GM18498 (cell line): ENCODE data around the gene TCF12.
A peak's percentile ranks its signal among the peaks of the same experiment; 100 is the strongest.
"Not testable (repeated sequence)": the region's sequence is repeated elsewhere in the genome, so short reads cannot be mapped to it uniquely, and the experiment has no call there.

Experiments used
- ATAC-seq: cut with Tn5 transposase; IDR thresholded peaks from one replicate; pipeline ENCODE4 v1.9.1; 2021; ENCODE audit warnings: mild to moderate bottlenecking, moderate library complexity; ENCODE audit not compliant: unreplicated experiment

TCF12 gene

GRCh38 chr15:56943403-56943802 lies 25.0 kb downstream of the TCF12 start:
- no peak for ATAC-seq

GRCh38 chr15:56944485-56944884 lies 26.0 kb downstream of the TCF12 start:
- no peak for ATAC-seq

GRCh38 chr15:56946150-56946549 lies 27.7 kb downstream of the TCF12 start:
- no peak for ATAC-seq

GRCh38 chr15:56948000-56948763 lies 29.7 kb downstream of the TCF12 start:
- ATAC-seq = no peak

GRCh38 chr15:56948764-56949101 lies 30.3 kb downstream of the TCF12 start:
- ATAC-seq = no peak

- ATAC-seq = peak; percentile 96
These were observed 32.5 kb downstream of the TCF12 start for GRCh38 chr15:56950979-56951378.

GRCh38 chr15:56953790-56954189 lies 35.3 kb downstream of the TCF12 start:
- ATAC-seq = no peak

GRCh38 chr15:56955011-56955410 lies 36.6 kb downstream of the TCF12 start:
- ATAC-seq = not testable (repeated sequence)

GRCh38 chr15:56956538-56956937 lies 38.1 kb downstream of the TCF12 start:
- no peak for ATAC-seq

- no peak for ATAC-seq
These were observed 39.5 kb downstream of the TCF12 start for GRCh38 chr15:56957812-56958406.

- ATAC-seq = no peak
These were observed 40.8 kb downstream of the TCF12 start for GRCh38 chr15:56959318-56959648.

- ATAC-seq = no peak
These were observed 41.7 kb downstream of the TCF12 start for GRCh38 chr15:56960116-56960515.

GRCh38 chr15:56963126-56963525 lies 44.7 kb downstream of the TCF12 start:
- no peak for ATAC-seq

- ATAC-seq = no peak
These were observed 45.3 kb downstream of the TCF12 start for GRCh38 chr15:56963710-56964109.

- no peak for ATAC-seq
These were observed 45.7 kb downstream of the TCF12 start for GRCh38 chr15:56964182-56964581.

- no peak for ATAC-seq
These were observed 47.0 kb downstream of the TCF12 start for GRCh38 chr15:56965231-56966013.

- no peak for ATAC-seq
These were observed 48.9 kb downstream of the TCF12 start for GRCh38 chr15:56967336-56967735.

- ATAC-seq = no peak
These were observed 49.8 kb downstream of the TCF12 start for GRCh38 chr15:56968256-56968655.

- no peak for ATAC-seq
These were observed 50.4 kb downstream of the TCF12 start for GRCh38 chr15:56968821-56969220.

- no peak for ATAC-seq
These were observed 50.9 kb downstream of the TCF12 start for GRCh38 chr15:56969265-56969895.

GRCh38 chr15:56971571-56971970 lies 53.1 kb downstream of the TCF12 start:
- ATAC-seq = no peak

GRCh38 chr15:56972016-56972415 lies 53.6 kb downstream of the TCF12 start:
- no peak for ATAC-seq
